Liver (tissue), 9 donors: ENCODE measurements around the gene LYSMD3. TPM values are rescaled to one million over a fixed set of nuclear protein-coding genes. Genes with fewer than 3 reads are reported as not detected.

Source experiments
- DNase-seq: peaks from one replicate; pipeline ENCODE4 v3.0.0-alpha.2; 2017; ENCODE audit warnings: low spot score
- H3K27ac ChIP-seq, 2 donors: one replicate each; pipeline ENCODE4 v1.7.0; 2013; ENCODE audit warnings: inconsistent platforms in 2 of 2, low read length in 2 of 2, control low read depth in 1 of 2, low read depth in 1 of 2, mild to moderate bottlenecking in 1 of 2
- H3K27me3 ChIP-seq, 4 donors: one replicate each; pipeline versions ENCODE4 v1.6.1 to v1.7.0; 2013; ENCODE audit warnings: low read length in 3 of 4, inconsistent platforms in 1 of 4, mild to moderate bottlenecking in 1 of 4, moderate library complexity in 1 of 4; ENCODE audit not compliant: control insufficient read depth in 4 of 4, insufficient read depth in 4 of 4
- H3K36me3 ChIP-seq, 4 donors: one replicate each; pipeline versions ENCODE4 v1.6.1 to v1.7.0; 2013; ENCODE audit warnings: low read length in 3 of 4, mild to moderate bottlenecking in 3 of 4, low read depth in 1 of 4, moderate library complexity in 1 of 4; ENCODE audit not compliant: control insufficient read depth in 4 of 4, insufficient read depth in 3 of 4
- H3K4me1 ChIP-seq, 4 donors: one replicate each; pipeline versions ENCODE4 v1.6.1 to v1.7.0; 2013; ENCODE audit warnings: low read length in 3 of 4, mild to moderate bottlenecking in 3 of 4, moderate library complexity in 1 of 4; ENCODE audit not compliant: control insufficient read depth in 4 of 4, insufficient read depth in 4 of 4
- H3K4me3 ChIP-seq, 3 donors: one replicate each; pipeline versions ENCODE4 v1.6.1 to v1.7.0; 2013; ENCODE audit warnings: low read length in 3 of 3, control low read depth in 1 of 3, low read depth in 1 of 3, mild to moderate bottlenecking in 1 of 3
- H3K9ac ChIP-seq, 2 donors: one replicate each; pipeline ENCODE4 v1.7.0; 2013; ENCODE audit warnings: low read length in 2 of 2, mild to moderate bottlenecking in 2 of 2, moderate library complexity in 2 of 2, control low read depth in 1 of 2, low read depth in 1 of 2
- H3K9me3 ChIP-seq, 4 donors: one replicate each; pipeline versions ENCODE4 v1.6.1 to v1.7.0; 2013; ENCODE audit warnings: low read length in 3 of 4; ENCODE audit not compliant: control insufficient read depth in 4 of 4
- CTCF ChIP-seq: fragments of 150-350 bp; IDR thresholded peaks from 2 replicates; pipeline ENCODE4 v1.5.1; 2017; ENCODE audit warnings: improper control_type of control experiment, low read depth, low read length; ENCODE audit not compliant: missing input control
- FOXA1 ChIP-seq: IDR thresholded peaks from 2 replicates; pipeline ENCODE4 v1.6.1; 2016; ENCODE audit warnings: antibody characterized with exemption
- GABPA ChIP-seq, 2 donors: IDR thresholded peaks in 1 of 2; conservative IDR thresholded peaks in 1 of 2; 2 replicates each; pipeline ENCODE4 v1.6.1; 2016; ENCODE audit warnings: antibody characterized with exemption in 2 of 2, mild to moderate bottlenecking in 1 of 2, moderate library complexity in 1 of 2
- HNF4G ChIP-seq: IDR thresholded peaks from 2 replicates; pipeline ENCODE4 v1.6.1; 2016; ENCODE audit warnings: antibody characterized with exemption
- JUND ChIP-seq, 2 donors: IDR thresholded peaks; 2 replicates each; pipeline ENCODE4 v1.6.1; 2016; ENCODE audit warnings: antibody characterized with exemption in 2 of 2
- MAX ChIP-seq: IDR thresholded peaks from 2 replicates; pipeline ENCODE4 v1.6.1; 2016; ENCODE audit warnings: antibody characterized with exemption
- NR2F2 ChIP-seq: IDR thresholded peaks from 2 replicates; pipeline ENCODE4 v1.6.1; 2016; ENCODE audit warnings: antibody characterized with exemption
- RXRA ChIP-seq, 2 donors: IDR thresholded peaks; 2 replicates each; pipeline ENCODE4 v1.6.1; 2017 to 2018; ENCODE audit warnings: antibody characterized with exemption in 2 of 2, mild to moderate bottlenecking in 1 of 2
- SP1 ChIP-seq: IDR thresholded peaks from 2 replicates; pipeline ENCODE4 v1.6.1; 2018; ENCODE audit warnings: antibody characterized with exemption, mild to moderate bottlenecking
- TAF1 ChIP-seq: conservative IDR thresholded peaks from 2 replicates; pipeline ENCODE4 v1.6.1; 2016; ENCODE audit warnings: antibody characterized with exemption, mild to moderate bottlenecking
- WGBS: extraction: QIAGEN DNeasy Blood & Tissue Kit; methylation state at CpG from one replicate; pipeline ENCODE4 v1.1.7; 2013; 5-methylcytosine and 5-hydroxymethylcytosine counted together
- polyA plus RNA-seq, 2 donors: library from polyadenylated mRNA; stranded (reverse) in 1 of 2; unstranded in 1 of 2; fragments of 200-250 nt in 1 of 2; fragments of >200 nt in 1 of 2; fragmentation: Nextera tagmentation in 1 of 2; extraction: Ambion mirVana in 1 of 2; gene quantifications; one replicate each; pipeline versions ENCODE4 v1.2.1 to v1.2.3, GENCODE V29; 2013 to 2015
- total RNA-seq, 2 donors: library from RNA; depleted of rRNA; stranded (reverse); fragments of >200 nt; gene quantifications; one replicate each; pipeline ENCODE4 v1.2.3, GENCODE V29; 2014
- TF ChIP-seq, protein P1 (sequence below): IDR thresholded peaks from 2 replicates; pipeline ENCODE4 v1.6.1; 2016; ENCODE audit warnings: antibody characterized with exemption
- donor health status: healthy.
- donor health status: healthy.
- donor health status: healthy.
- donor health status: healthy.
- donor health status: healthy.

LYSMD3 gene
- total and polyA plus RNA-seq, 4 donors = 8.8 to 23.6 (median 11.0) TPM

GRCh38 chr5:90553711-90554110 is 24.3 kb upstream of the LYSMD3 start:
- Histone ChIP-seq H3K27ac (no peak overlapping the region), H3K9ac (no peak overlapping the region), H3K36me3 (no peaks in the 10 kb centered on the region), H3K4me1 (peaks cover 0 to 7% (median 7%) of the 10 kb centered on the region in 4 donors), H3K9me3 (peaks cover 0 to 3% (median 0%) of the 10 kb centered on the region in 4 donors), H3K4me3 (no peak overlapping the region), H3K27me3 (peaks cover 0 to 11% (median 4%) of the 10 kb centered on the region in 4 donors)
- TF ChIP-seq CTCF (no peak), GABPA (IDR thresholded peaks at IDR 0.05 in 1 of 2, conservative IDR thresholded peaks at IDR 0.05 in 1 of 2) (no peak)
- DNase-seq = no peak

- no peak overlapping the region for H3K4me3 ChIP-seq
- H3K9ac ChIP-seq = no peak overlapping the region
- peaks cover 0 to 9% (median under 1%) of the 10 kb centered on the region in 4 donors for H3K27me3 ChIP-seq
- WGBS = 77% methylated on average over 5 of the region's 5 CpGs
- H3K9me3 ChIP-seq = peaks cover 0 to 3% (median 0%) of the 10 kb centered on the region in 4 donors
- H3K27ac ChIP-seq = no peak overlapping the region
- H3K4me1 ChIP-seq = no peaks in the 10 kb centered on the region
- TF ChIP-seq MAX (no peak), TAF1 (no peak)
- no peaks in the 10 kb centered on the region for H3K36me3 ChIP-seq
- no peak for DNase-seq
These were observed 22.0 kb upstream of the LYSMD3 start for GRCh38 chr5:90551376-90551775.

DNA sequence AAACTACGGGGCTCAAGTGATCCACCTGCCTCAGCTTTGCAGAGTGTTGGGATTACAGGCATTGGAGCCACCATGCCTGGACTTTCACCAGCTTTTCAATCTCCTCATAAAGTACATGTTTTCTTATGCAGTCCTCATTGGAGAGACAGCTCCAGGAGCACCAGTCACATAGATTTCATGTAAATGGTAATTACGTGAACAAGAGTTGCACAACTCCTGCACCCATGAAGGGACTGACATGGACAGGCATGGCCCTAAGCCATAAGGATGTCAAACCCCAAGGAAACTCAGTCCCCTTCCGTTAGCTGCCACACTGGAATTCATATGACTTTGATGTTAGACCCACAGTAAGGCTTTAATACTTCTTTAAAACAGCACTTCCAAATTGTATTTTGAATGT is 21.6 kb upstream of the LYSMD3 start:
- H3K9me3 ChIP-seq = peaks cover 0 to 3% (median 0%) of the 10 kb centered on the region in 4 donors
- H3K4me1 ChIP-seq = no peaks in the 10 kb centered on the region
- peaks cover 0 to 9% (median under 1%) of the 10 kb centered on the region in 4 donors for H3K27me3 ChIP-seq
- H3K4me3 ChIP-seq = no peak overlapping the region
- H3K27ac ChIP-seq = no peak overlapping the region
- no peak overlapping the region for H3K9ac ChIP-seq
- no peak for TF ChIP-seq SP1
- no peak for TF ChIP-seq GABPA (IDR thresholded peaks at IDR 0.05 in 1 of 2, conservative IDR thresholded peaks at IDR 0.05 in 1 of 2)
- no peak for TF ChIP-seq TAF1
- no peak for TF ChIP-seq NR2F2
- no peak for TF ChIP-seq CTCF
- TF ChIP-seq RXRA (IDR thresholded peaks at IDR 0.05) = no peak
- TF ChIP-seq HNF4G = no peak
- TF ChIP-seq MAX = no peak
- no peak for TF ChIP-seq FOXA1
- no peak for TF ChIP-seq JUND (IDR thresholded peaks at IDR 0.05)
- TF ChIP-seq, protein P1, sequence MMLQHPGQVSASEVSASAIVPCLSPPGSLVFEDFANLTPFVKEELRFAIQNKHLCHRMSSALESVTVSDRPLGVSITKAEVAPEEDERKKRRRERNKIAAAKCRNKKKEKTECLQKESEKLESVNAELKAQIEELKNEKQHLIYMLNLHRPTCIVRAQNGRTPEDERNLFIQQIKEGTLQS = no peak
- WGBS = 78% methylated on average over 3 of the region's 3 CpGs
- no peak for DNase-seq
- H3K36me3 ChIP-seq = no peaks in the 10 kb centered on the region
